ENCODE measurements around the gene SMURF1. TPM values are rescaled to one million over a fixed set of nuclear protein-coding genes. Genes with fewer than 3 reads are reported as not detected.

SMURF1 gene
- total RNA-seq, 4 donors from 2014 or later: 16.4 to 36.2 (median 24.6) TPM

DNA sequence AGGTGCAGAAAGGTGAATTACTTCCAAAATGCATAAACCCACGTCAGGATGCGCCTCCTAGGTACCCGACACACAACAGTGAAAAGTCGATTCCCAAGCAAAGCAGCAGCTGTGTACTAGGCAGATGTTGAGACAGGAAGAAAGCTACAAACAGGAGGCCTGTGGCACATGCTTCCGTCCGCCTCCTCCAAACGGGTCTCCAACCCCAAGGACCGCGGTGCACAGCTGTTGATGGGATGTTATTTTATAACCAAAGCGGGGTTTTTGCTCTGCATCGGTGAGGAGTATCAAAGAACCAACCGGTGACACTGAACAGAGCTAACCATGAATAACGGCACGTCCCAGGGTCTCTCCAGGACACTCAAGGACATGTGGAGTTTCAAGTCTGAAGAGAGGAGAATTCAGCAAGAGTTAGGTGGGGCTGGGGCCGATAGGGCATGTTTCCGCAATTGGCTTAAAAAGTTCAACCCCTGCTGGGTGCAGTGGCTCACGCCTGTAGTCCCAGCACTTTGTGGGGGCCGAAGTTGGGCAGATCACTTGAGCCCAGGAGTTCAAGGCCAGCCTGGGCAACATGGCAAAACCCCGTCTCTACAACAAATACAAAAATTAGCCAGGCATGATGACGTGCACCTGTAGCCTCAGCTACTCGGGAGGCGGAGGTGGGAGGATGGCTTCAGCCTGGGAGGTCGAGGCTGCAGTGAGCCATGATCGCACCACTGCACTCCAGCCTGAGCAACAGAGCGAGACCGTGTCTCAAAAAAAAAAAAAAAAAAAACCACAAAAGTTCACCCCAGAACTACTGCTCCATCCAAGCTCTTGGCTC, 108.0 kb downstream of the SMURF1 start:
- H3K27me3 ChIP-seq: no peaks in the 10 kb centered on the region
- H3K4me3 ChIP-seq: no peak overlapping the region
- WGBS, 2 donors: 70 to 87% methylated on average over 5 to 17 of the region's 26 CpGs
- no peaks in the 10 kb centered on the region for H3K9me3 ChIP-seq
- no peak for DNase-seq
- H3K27ac ChIP-seq: no peak overlapping the region
- H3K36me3 ChIP-seq: peaks cover 34 to 100% (median 74%) of the 10 kb centered on the region in 3 donors
- intact Hi-C loops (cut with DNase I): no loop called here
- peaks cover 0 to 15% (median 3%) of the 10 kb centered on the region in 3 donors for H3K4me1 ChIP-seq
- no peak for TF ChIP-seq POLR2A (IDR thresholded peaks at IDR 0.05)
- TF ChIP-seq, protein P1, sequence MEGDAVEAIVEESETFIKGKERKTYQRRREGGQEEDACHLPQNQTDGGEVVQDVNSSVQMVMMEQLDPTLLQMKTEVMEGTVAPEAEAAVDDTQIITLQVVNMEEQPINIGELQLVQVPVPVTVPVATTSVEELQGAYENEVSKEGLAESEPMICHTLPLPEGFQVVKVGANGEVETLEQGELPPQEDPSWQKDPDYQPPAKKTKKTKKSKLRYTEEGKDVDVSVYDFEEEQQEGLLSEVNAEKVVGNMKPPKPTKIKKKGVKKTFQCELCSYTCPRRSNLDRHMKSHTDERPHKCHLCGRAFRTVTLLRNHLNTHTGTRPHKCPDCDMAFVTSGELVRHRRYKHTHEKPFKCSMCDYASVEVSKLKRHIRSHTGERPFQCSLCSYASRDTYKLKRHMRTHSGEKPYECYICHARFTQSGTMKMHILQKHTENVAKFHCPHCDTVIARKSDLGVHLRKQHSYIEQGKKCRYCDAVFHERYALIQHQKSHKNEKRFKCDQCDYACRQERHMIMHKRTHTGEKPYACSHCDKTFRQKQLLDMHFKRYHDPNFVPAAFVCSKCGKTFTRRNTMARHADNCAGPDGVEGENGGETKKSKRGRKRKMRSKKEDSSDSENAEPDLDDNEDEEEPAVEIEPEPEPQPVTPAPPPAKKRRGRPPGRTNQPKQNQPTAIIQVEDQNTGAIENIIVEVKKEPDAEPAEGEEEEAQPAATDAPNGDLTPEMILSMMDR (IDR thresholded peaks at IDR 0.05): no peak

DNA sequence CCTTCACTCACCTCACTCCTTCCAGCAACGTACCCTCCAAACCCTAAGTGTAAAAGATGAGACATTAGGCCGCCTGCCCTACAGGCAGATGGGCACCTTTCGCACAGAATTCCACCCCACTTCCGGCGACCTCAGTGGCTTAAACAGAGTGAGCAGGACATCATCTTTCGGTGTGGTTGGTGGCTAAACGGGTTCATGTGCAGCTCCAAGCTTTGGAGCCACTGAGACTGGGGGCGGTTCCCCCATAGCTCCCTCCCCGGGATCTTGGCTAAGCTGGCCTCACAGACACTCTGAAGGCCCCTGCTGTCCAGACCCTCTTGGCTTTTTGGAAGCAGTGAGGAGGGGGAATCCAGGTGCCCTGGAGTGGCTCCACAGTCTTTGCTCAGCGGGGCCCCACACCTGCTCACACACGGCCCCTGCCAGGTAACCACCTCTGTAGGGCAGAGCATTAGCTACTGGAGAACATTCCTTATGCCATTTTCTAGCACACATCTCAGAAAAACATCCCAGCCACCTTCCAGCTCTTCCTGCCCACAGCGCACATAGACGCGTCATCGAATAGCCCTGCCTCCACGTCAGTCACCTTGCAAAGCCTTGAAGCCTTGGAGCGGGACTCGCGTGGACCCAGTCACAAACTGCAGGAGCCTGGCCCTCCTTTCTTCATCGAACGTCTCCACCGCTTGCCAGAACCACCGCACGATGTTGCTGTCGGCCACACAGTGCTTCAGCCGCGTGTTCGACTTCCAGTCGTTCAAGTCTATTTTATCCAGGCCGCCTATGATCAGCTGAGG, 108.8 kb downstream of the SMURF1 start:
- intact Hi-C loops (cut with DNase I): no loop called here
- DNase-seq: no peak
- no peak overlapping the region for H3K27ac ChIP-seq
- no peaks in the 10 kb centered on the region for H3K9me3 ChIP-seq
- TF ChIP-seq, protein P1 (IDR thresholded peaks at IDR 0.05): no peak
- no peak for TF ChIP-seq POLR2A (IDR thresholded peaks at IDR 0.05)
- 92 to 93% methylated on average over 26 to 28 of the region's 30 CpGs for WGBS, 2 donors
- H3K36me3 ChIP-seq: peaks cover 37 to 100% (median 81%) of the 10 kb centered on the region in 3 donors
- no peaks in the 10 kb centered on the region for H3K27me3 ChIP-seq
- H3K4me1 ChIP-seq: peaks cover 0 to 12% (median 4%) of the 10 kb centered on the region in 3 donors
- H3K4me3 ChIP-seq: no peak overlapping the region

DNA sequence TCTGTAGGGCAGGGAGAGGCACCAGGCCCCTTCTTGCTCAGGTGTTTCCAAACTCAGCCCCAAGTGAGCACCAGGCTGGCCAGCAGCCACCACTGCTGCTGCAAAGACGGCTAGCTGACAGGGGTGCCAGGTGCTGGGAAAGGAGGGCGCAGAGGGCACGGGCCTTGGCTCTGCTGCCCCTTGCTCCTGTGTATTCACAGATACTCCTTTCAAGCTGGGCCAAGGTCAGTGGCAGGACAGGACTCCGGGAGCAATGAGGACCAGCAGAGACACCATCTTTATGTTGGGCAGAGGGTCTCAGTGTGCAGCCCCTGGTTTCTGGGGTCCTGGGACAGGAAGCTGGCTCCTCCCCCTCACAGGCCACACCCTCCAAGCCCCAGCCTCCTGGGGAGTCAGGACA, 110.1 kb downstream of the SMURF1 start:
- H3K9me3 ChIP-seq: no peaks in the 10 kb centered on the region
- peak overlapping the region in 2 of 4 donors; percentile 12 to 39 for H3K27ac ChIP-seq
- H3K4me1 ChIP-seq: peaks cover 3 to 20% (median 5%) of the 10 kb centered on the region in 3 donors
- DNase-seq: no peak
- peaks cover 49 to 100% (median 84%) of the 10 kb centered on the region in 3 donors for H3K36me3 ChIP-seq
- no peaks in the 10 kb centered on the region for H3K27me3 ChIP-seq
- 100% methylated on average over 1 of the region's 4 CpGs; no CpG with 5 or more reads in 1 of the 2 donors for WGBS, 2 donors
- intact Hi-C loops (cut with DNase I): no loop called here
- H3K4me3 ChIP-seq: no peak overlapping the region
- no peak for TF ChIP-seq POLR2A (IDR thresholded peaks at IDR 0.05)
- TF ChIP-seq, protein P1 (IDR thresholded peaks at IDR 0.05): no peak

DNA sequence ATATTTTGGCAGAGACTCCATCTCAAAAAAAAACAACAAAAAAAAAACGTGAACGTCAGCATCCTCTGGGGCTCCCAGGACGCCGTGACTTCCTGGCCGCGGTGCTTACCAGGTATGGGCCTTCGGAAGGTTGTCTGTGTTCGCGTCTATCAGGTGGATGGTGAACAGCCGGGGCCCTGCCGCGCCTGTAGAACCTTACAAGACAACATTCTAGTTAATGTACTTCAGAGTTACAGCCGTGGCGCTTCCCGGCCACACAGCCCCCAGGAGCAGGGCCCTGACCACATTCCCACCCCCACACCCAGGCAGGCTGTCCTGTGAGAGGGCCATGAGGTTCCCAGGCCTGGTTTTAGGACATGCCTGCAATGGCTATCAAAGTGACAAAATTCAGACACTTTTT, 111.0 kb downstream of the SMURF1 start:
- Histone ChIP-seq H3K36me3 (peaks cover 44 to 100% (median 76%) of the 10 kb centered on the region in 3 donors), H3K4me3 (no peak overlapping the region), H3K9me3 (no peaks in the 10 kb centered on the region), H3K27me3 (no peaks in the 10 kb centered on the region), H3K4me1 (peaks cover 3 to 20% (median 5%) of the 10 kb centered on the region in 3 donors), H3K27ac (peak overlapping the region in 1 of 4 donors; percentile 24)
- TF ChIP-seq POLR2A (IDR thresholded peaks at IDR 0.05): no peak
- TF ChIP-seq, protein P1 (IDR thresholded peaks at IDR 0.05): no peak
- WGBS, 2 donors: 87 to 89% methylated on average over 10 to 15 of the region's 15 CpGs
- no peak for DNase-seq
- intact Hi-C loops (cut with DNase I): no loop called here

All from esophagus squamous epithelium (tissue), 5 donors.